Dermis lymphatic vessel endothelial cell (primary cell): ENCODE measurements around the gene MS4A15. TPM values are rescaled to one million over a fixed set of nuclear protein-coding genes. Genes with fewer than 3 reads are reported as not detected.

Experiments used
- total RNA-seq: library from RNA; depleted of rRNA; stranded (reverse); fragments of >200 nt; gene quantifications from 2 replicates; pipeline ENCODE4 v1.2.1, GENCODE V29; 2014

MS4A15 gene
- 0.09 TPM in 1 of 2 replicates, not detected in the other for total RNA-seq

GRCh38 chr11:60756307-60757032 is at the start of gene MS4A15:
Gene MS4A15 (plus strand): TSS chr11:60756867. CDS start chr11:60763734, 6,867 bp downstream.

GRCh38 chr11:60724420-60724819 is 32.2 kb upstream of the MS4A15 start, which contains the start of gene MS4A18:
Gene MS4A18 (plus strand): TSS chr11:60724720.

GRCh38 chr11:60785136-60785535 is 28.5 kb downstream of the MS4A15 start, which contains the start of gene MS4A10:
Gene MS4A10 (plus strand): TSS chr11:60785333. CDS start chr11:60790336, 5,003 bp downstream.

Other genes with a start within 250 kb of the MS4A15 start
- gene MS4A13, start 241.5 kb upstream of the MS4A15 start, total RNA-seq = not detected in 2 replicates
- gene MS4A8, start 57.3 kb upstream of the MS4A15 start, total RNA-seq = not detected in 2 replicates
- gene MS4A18, start 32.1 kb upstream of the MS4A15 start, total RNA-seq = not detected in 2 replicates
- gene MS4A10, start 28.5 kb downstream of the MS4A15 start, total RNA-seq = not detected in 2 replicates
- 6.4 and 13.7 TPM in 2 replicates for gene CCDC86, start 85.2 kb downstream of the MS4A15 start, total RNA-seq
- under 0.01 TPM in 1 of 2 replicates, not detected in the other for gene PTGDR2, start 99.1 kb downstream of the MS4A15 start, total RNA-seq
- gene ZP1, start 110.7 kb downstream of the MS4A15 start, total RNA-seq = not detected in 2 replicates
- 49.7 and 61.8 TPM in 2 replicates for gene PRPF19, start 149.7 kb downstream of the MS4A15 start, total RNA-seq
- gene TMEM109, start 157.3 kb downstream of the MS4A15 start, total RNA-seq = 78.5 and 86.1 TPM in 2 replicates
- 61.3 and 76.5 TPM in 2 replicates for gene TMEM132A, start 167.6 kb downstream of the MS4A15 start, total RNA-seq
- 5.1 and 10.3 TPM in 2 replicates for gene SLC15A3, start 195.3 kb downstream of the MS4A15 start, total RNA-seq
- gene CD6, start 214.8 kb downstream of the MS4A15 start, total RNA-seq = not detected in 2 replicates